GM18867 (cell line): ENCODE data around the gene C19orf67.
A peak's percentile ranks its signal among the peaks of the same experiment; 100 is the strongest.

Experiments
- ATAC-seq: cut with Tn5 transposase; IDR thresholded peaks from one replicate; pipeline ENCODE4 v1.9.1; 2021; ENCODE audit warnings: mild to moderate bottlenecking, moderate library complexity; ENCODE audit not compliant: unreplicated experiment

Gene C19orf67

GRCh38 chr19:14110650-14111049 is 25.1 kb upstream of the C19orf67 start:
- no peak for ATAC-seq

DNA sequence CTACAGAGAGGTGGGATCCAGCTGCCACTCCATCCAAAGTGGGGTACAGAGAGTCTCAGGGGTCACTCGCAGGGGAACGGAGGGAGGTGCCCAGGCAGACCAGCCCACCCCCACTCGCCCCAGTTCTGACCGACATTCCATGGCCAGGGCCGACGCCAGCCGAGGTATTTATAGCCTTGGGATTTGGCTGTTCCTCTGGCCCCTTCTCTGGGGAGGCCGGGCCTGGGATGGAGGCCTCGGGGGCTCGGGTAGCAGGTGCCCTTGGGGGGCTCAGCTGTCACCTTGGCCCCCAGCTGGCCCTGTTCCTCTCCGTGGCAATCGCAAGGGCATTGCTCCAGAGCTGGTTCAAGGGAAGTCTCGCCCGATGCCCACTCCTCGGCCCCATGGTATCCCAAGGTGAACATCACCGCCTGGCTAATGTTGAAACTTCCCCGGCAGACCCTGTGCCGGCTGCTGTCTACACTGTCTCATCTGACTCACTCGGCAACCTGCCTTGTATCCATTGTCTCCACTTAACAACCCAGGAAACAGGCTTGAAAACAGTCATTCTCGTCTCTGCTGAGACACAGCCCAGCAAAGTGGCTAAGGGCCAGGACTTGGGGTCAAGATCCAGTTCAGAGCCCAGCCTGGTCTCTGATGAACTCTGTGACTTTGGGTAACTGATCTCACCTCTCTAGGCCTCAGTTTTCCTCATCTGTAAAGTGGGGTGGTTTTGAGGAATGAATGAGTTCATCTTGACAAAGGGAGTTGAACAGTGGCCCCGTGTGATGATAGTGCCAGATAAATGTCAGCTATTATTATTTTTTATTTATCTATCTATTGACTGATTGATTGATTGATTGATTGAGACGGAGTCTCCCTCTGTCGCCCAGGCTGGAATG is 22.2 kb upstream of the C19orf67 start:
- ATAC-seq, result no peak

DNA sequence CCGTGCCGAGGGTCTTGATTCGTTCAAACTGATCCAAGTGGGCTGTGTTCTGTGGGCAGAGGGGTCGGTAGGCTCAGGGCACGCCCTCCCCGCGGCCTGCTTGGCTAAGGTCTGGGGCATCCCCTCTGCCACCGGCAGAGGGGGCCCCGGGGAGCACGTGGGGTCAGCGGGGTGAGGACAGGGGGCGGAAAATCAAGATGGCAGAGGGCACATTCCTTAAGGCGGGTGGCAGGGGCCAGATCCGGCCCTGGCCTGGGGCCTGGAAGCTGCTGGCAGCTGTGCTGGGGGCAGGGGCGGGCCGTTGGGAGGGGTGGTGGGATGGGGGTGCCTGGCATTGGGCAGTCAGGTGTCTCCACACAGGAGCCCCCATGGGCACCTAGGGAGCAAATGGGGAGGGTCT is 21.3 kb upstream of the C19orf67 start:
- no peak for ATAC-seq

DNA sequence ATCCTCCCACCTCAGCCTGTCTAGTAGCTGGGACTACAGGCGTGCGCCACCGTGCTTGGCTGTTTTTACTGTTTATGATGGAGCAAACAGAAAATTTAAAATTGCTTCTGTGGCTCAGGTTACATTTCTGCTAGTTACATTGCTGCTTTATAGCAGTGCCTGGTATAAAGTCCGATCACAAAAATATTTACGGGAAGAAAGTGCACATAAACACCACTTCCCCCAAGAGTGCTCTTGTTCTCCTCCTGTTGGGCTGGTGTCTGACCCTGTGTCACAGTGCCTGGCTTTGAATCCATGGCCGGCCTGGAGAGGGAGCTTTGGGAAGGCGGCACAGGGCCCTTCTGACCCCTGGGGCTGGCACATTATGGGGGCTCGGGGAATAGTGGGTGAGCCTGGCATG is 20.1 kb upstream of the C19orf67 start:
- ATAC-seq, result no peak

DNA sequence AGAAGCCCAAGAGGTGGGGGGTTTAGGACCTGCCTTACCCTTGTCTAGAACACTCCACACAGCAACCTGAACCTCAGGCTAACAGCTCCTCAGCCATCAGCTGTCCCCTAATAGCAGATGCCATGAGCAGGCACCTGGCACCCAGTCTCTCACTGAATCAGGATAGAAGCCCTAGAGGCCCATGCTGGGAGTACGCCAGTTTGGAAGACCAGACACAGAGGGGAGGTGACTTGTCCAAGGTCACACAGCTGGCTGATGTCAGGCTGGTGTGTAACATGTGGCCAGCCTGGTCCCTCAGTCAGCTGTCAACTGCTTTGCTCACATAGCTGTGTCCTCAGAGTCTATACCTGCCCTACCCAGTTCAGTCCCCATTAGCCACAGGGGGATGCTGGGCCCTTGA is 17.7 kb upstream of the C19orf67 start:
- no peak for ATAC-seq

- ATAC-seq, result no peak
Measured at GRCh38 chr19:14102756-14103155, 17.2 kb upstream of the C19orf67 start.

DNA sequence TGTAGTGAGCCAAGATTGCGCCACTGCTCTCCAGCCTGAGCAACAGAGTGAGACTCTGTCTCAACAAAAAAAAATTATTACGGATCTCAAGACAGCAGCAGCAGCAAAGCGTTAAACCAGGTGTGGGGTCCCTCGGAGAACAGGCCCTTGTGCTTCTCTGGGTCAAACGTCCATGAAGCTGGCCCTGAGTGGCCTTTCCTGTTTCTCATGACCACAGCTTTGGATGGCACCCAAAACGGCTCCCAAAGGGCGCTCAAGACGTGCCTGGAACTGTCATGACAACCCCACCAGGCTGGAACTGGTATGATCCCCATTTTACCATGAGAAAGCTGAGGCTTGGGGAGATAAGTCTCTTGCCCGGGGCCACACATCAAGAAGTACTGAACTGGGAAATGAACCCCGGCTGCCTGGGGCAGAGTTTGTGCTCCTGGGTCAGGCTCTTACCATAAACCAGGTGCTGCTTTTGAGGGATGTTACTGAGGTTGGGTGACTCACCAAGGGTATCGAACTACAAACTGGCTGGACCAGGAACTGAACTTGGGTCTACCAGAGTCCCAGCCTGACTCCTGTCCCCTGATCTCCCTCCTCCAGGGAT is 16.6 kb upstream of the C19orf67 start:
- no peak for ATAC-seq

DNA sequence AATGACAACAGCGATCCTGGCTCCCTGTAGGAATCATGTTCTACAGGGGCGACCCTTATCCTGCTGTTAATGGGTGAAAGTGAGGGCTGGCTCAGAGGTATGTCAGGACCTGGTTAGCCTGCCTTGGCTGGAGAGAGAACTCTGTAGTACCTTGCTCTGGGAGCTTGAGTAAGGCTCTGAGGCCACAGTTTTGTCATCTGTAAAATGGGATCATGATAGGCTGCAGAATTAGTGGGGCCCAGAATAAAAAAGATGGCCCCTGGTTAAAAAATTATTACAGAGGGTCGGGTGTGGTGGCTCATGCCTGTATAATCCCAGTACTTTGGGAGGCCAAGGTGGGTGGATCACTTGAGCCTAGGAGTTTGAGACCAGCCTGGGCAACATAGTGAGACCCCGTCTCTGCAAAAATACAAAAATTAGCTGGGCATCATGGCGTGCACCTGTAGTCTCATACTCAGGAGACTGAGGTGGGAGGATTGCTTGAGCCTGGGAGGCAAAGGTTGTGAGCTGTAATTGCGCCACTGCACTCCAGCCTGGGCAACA is 15.5 kb upstream of the C19orf67 start:
- no peak for ATAC-seq

DNA sequence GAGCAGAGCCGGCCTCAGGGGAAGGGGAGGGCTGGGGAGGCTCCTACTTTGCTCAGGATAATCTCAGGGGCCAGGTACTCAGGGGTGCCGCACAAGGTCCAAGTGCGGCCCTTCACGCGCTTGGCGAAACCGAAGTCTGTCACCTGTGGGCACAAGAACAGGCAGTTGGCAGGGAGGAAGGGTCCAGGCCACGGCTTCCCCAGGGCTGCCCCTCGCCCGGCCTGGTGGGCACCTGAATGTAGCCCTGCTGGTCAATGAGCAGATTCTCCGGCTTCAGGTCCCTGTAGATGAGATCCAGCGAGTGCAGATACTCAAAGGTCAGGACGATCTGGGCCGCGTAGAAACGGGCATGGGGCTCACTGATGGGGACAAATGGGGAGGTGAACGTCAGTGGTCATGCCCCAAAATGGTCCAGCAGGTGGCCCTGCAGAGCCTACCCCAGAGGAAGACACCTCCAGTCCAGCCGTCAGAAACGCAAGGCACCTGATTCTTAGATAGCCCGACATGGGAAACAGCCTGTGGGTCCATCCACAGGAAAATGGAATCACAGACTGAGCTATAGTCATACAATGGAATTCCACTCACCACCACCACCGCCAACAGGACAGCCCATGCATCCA is 12.1 kb upstream of the C19orf67 start:
- no peak for ATAC-seq

- no peak for ATAC-seq
Measured at GRCh38 chr19:14096272-14096992, 10.8 kb upstream of the C19orf67 start.

DNA sequence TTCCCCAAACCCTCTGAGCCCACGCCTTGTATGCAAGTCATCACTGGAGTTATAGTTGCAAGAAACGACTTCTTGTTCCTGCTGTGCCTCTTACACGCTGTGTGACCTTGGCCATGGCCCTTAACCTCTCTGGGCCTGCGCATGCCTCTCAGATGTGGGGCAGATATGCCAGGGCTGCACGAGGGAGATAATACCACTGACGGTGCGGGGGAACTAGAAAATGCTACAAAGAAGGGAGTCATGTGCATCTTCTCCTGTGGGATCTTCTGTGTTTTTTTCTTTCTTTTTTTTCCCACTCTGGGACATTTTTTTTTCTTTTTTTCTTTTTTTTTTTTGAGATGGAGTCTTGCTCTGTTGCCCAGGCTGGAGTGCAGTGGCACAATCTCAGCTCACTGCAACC is 9.3 kb upstream of the C19orf67 start:
- no peak for ATAC-seq

DNA sequence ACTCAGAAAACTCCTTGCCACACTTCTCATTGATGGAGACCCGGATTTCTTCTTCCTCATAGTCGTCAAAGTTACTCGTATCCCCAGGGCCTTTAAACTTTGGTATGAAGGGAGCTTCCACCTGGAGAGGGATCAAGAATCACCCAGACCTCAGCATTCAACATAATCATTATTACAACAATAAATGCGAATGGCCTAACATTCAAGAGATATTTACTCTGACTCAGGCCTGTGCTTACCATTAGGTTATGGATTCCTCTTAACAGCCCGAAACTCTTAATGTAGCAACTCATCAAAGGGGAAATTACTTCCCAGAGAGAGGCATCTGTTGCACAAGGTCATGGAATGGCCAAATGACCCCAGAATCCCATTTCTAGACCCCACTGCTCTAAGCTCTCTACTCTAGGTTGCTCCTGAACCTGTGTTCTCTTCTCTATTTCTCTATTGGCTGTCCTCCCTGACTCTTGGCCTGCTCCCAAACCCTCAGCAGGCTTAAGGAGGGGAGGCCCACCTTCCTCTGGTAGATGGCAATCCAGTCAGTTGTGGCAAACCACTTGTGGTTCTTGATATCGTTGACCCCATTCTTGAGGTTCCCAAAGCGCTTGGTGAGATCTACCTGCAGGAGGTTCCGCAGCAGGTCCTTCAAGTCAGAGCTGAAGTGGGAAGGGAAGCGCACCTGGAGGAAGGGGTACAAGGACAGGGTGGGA is 7.7 kb upstream of the C19orf67 start:
- no peak for ATAC-seq

DNA sequence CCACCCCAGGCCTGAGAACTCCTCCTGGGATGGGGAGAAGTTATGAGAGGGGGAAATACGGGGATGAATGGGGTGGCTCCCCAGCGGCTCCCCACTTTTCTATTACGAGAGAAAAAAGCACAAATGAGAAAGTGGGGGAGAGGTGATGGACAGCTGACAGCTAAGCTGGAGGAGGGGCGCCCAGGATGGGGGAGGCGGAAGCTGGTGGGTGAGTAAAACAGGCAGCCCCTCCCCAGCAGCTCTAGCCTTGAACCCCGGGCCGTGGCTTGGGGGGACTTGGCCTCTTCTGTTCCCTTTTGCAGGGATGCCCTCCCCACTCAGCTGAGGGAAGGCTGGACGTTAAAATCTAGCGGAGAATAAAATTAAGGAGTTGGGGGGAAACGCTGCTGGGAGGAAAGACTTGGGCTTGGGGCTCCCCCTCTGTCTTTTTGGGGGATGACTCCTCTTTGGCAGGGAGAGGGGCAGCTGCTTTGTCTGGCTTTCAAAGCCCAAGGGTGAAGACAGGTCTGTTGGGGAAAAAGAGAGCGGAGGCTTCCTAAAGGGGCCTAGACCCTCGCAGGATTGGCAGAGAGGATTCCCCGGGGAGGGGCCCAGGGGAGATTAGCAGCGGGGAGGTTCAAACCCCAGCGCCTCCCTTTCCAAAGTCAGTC is 6.4 kb upstream of the C19orf67 start:
- peak; percentile 2 for ATAC-seq

DNA sequence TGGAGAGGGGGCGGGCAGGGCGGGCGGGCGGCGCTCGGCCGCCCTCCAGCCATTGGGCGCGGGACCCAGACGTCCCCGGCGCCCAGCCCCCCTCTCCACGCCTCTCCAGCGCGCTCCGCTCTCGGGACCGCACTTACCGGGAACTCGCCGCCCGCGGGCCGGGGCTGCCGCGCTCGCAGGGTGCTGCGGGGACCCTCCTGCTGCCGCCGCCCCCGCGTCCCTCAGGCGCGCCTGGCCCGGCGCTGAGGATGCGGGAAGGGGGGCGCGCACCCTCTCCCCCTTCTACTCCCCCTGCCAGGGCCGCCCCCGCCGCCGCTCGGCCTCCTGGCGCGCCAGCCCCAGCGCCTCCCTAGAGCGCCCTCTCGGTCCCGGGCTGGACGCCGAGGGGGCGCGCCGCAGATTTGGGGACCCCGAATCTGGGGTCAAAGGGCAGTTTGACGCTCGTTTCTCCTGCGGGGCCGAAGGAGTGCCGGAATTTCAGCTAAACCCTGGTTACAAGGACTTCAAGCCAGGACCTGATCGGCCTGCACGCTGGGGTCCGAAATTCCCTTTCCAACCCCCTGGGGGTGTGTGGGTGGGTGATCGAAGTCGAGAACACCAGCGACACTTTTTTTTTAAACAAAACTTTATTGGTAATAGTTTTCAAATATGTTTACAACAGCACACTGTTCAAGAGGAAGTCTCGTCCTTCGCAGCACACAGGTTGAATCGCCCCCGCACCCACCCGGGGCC is 5.7 kb upstream of the C19orf67 start:
- peak; percentile 60 for ATAC-seq

- ATAC-seq, result peak; percentile 32
Measured at GRCh38 chr19:14090509-14091080, 5.0 kb upstream of the C19orf67 start, which contains the start of gene SAMD1. Gene SAMD1, minus strand, starts transcription at chr19:14090751.

GRCh38 chr19:14089662-14090508 is 4.3 kb upstream of the C19orf67 start:
- ATAC-seq, result peak; percentile 20

DNA sequence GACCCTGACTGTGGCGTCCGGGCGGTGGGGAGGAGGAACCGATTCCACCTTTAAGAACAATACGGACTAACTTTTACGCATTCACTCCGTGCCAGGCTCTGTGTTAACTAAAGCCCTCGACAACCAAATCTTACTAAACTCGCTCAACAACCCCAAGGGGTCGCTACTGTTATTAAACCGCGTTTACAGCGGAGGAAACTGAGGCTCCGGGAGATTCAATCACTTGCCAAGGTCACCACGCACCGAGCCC is 3.8 kb upstream of the C19orf67 start:
- ATAC-seq, result no peak
